ENCODE measurements around the gene GIPC2. TPM values are rescaled to one million over a fixed set of nuclear protein-coding genes. Genes with fewer than 3 reads are reported as not detected.

Gene GIPC2
- total RNA-seq, 1 donor from 2014 or later = 2.5 TPM

- peaks cover 3% of the 10 kb centered on the region for H3K36me3 ChIP-seq
- no peak for DNase-seq
- peaks cover 10% of the 10 kb centered on the region for H3K9me3 ChIP-seq (replicated peaks)
- no peak overlapping the region for H3K27ac ChIP-seq (replicated peaks)
- no peak overlapping the region for H3K4me3 ChIP-seq
- H3K27me3 ChIP-seq (ENCODE audit: low read depth) = no peaks in the 10 kb centered on the region
- intact Hi-C loops (cut with micrococcal nuclease) = no loop called here
- TF ChIP-seq CTCF (IDR thresholded peaks at IDR 0.05; ENCODE audit: borderline replicate concordance) = no peak
- peaks cover 11% of the 10 kb centered on the region for H3K4me1 ChIP-seq
Measured at GRCh38 chr1:78091886-78092285, 46.1 kb downstream of the GIPC2 start.

GRCh38 chr1:78092643-78093042 is 46.9 kb downstream of the GIPC2 start:
- peaks cover 19% of the 10 kb centered on the region for H3K4me1 ChIP-seq
- no peak overlapping the region for H3K27ac ChIP-seq (replicated peaks)
- H3K36me3 ChIP-seq = no peaks in the 10 kb centered on the region
- H3K27me3 ChIP-seq (ENCODE audit: low read depth) = no peaks in the 10 kb centered on the region
- DNase-seq = no peak
- H3K4me3 ChIP-seq = no peak overlapping the region
- TF ChIP-seq CTCF (IDR thresholded peaks at IDR 0.05; ENCODE audit: borderline replicate concordance) = no peak
- peaks cover 2% of the 10 kb centered on the region for H3K9me3 ChIP-seq (replicated peaks)
- intact Hi-C loops (cut with micrococcal nuclease) = no loop called here

DNA sequence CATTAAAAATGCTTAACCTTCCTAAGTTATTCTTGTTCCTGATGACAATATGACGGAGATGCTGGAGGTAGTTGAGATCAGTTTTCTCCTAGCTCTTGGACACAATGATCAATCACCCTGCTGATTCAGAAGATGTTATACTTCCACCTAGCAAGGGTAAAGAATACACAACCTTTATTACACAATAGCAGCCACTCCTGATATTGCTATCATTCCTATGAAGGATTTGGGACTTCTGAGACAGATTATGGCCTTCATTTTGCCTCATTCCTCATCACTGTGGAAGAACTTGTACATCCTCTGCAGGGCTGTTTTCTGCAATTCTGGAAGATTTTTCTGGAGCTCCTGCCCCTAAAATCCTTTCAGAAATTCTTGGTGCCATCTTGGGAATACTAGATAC is 47.8 kb downstream of the GIPC2 start:
- no peak for TF ChIP-seq CTCF (IDR thresholded peaks at IDR 0.05; ENCODE audit: borderline replicate concordance)
- DNase-seq = no peak
- intact Hi-C loops (cut with micrococcal nuclease) = no loop called here

DNA sequence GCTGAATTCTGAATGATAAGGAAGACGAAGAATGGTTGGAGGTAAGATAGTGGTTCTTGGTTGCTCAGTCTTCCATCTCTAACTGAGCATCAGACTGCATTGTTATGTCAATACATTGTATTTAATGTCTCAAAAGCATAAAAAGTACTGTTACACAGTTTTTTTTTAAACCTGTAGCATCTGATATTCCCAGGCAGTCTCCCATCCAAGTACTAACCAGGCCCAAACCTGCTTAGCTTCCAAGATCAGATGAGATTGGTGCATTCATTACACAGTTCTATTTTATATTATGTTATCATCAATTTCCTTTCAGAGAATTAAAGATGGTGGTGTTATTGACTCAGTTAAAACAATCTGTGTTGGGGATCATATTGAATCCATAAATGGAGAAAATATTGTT is 48.9 kb downstream of the GIPC2 start:
- H3K4me1 ChIP-seq = peaks cover 23% of the 10 kb centered on the region
- H3K27ac ChIP-seq (replicated peaks) = no peak overlapping the region
- DNase-seq = no peak
- no peak for TF ChIP-seq CTCF (IDR thresholded peaks at IDR 0.05; ENCODE audit: borderline replicate concordance)
- H3K27me3 ChIP-seq (ENCODE audit: low read depth) = no peaks in the 10 kb centered on the region
- H3K36me3 ChIP-seq = no peaks in the 10 kb centered on the region
- H3K9me3 ChIP-seq (replicated peaks) = no peaks in the 10 kb centered on the region
- H3K4me3 ChIP-seq = no peak overlapping the region
- intact Hi-C loops (cut with micrococcal nuclease) = no loop called here

More for the DNA sequence above, 47.8 kb downstream of the GIPC2 start:
- Histone ChIP-seq H3K27ac (replicated peaks) (no peak overlapping the region), H3K36me3 (no peaks in the 10 kb centered on the region), H3K4me3 (no peak overlapping the region), H3K27me3 (ENCODE audit: low read depth) (no peaks in the 10 kb centered on the region), H3K9me3 (replicated peaks) (no peaks in the 10 kb centered on the region), H3K4me1 (peaks cover 23% of the 10 kb centered on the region)

GRCh38 chr1:78095593-78095992 is 49.8 kb downstream of the GIPC2 start:
- TF ChIP-seq CTCF (IDR thresholded peaks at IDR 0.05; ENCODE audit: borderline replicate concordance) = no peak
- intact Hi-C loops (cut with micrococcal nuclease) = no loop called here
- H3K4me1 ChIP-seq = peaks cover 23% of the 10 kb centered on the region
- no peaks in the 10 kb centered on the region for H3K9me3 ChIP-seq (replicated peaks)
- DNase-seq = no peak
- no peak overlapping the region for H3K4me3 ChIP-seq
- no peaks in the 10 kb centered on the region for H3K27me3 ChIP-seq (ENCODE audit: low read depth)
- H3K27ac ChIP-seq (replicated peaks) = no peak overlapping the region
- H3K36me3 ChIP-seq = no peaks in the 10 kb centered on the region

DNA sequence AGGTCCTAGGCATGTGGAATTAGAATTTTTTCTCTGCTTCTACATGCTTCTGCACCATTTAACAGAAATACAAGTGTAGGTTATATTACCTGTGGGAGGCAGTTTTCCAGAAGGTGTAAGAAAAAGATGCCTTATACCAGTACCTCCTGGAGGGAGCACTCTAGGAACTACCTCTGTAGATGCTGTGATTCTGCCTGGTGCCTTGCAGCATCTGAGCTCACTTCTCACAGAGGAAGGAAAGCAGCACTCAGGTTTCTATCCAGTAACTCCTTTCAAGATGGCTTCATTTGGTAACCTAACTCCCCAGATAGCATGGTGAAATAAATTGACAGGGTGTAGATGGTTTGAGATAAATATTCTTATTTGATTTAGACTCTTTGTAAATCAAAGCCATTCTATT is 50.3 kb downstream of the GIPC2 start:
- DNase-seq = no peak
- no peaks in the 10 kb centered on the region for H3K9me3 ChIP-seq (replicated peaks)
- no peaks in the 10 kb centered on the region for H3K36me3 ChIP-seq
- no peak overlapping the region for H3K4me3 ChIP-seq
- H3K4me1 ChIP-seq = peaks cover 25% of the 10 kb centered on the region
- no peak for TF ChIP-seq CTCF (IDR thresholded peaks at IDR 0.05; ENCODE audit: borderline replicate concordance)
- no peaks in the 10 kb centered on the region for H3K27me3 ChIP-seq (ENCODE audit: low read depth)
- no peak overlapping the region for H3K27ac ChIP-seq (replicated peaks)
- intact Hi-C loops (cut with micrococcal nuclease) = no loop called here
